Measurements from ENCODE around the gene PCIF1. TPM values are rescaled to one million over a fixed set of nuclear protein-coding genes. Genes with fewer than 3 reads are reported as not detected.

The PCIF1 gene
- total RNA-seq, 1 donor from 2014 or later, result 9.5 TPM

DNA sequence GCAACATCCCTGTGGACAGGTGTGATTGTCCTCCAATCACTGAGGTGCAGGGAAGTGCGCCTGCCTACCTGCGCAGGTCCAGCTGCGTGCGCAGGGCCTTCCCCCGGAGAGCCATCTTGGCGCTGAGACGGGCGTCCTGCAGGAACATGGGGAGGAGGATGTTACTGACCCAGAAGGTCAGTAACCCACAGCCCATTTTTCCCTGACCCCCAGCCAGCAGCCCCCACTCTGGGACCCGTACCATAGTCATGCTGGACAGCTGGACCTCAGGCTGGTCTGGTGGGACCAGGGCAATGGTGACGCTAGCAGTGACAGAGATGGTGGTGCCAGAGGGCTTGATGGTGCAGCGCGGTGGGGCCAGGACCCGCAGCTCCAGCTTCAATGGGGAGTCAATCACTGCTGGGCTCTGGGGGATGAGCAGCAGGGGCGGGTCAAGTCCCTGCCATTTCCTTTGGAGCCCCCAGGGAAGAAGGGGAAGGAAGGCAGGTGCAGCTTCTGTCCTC is 32.2 kb upstream of the PCIF1 start:
- Mint-ChIP-seq H3K9me3 (no peaks in the 10 kb centered on the region), H3K4me1 (no peaks in the 10 kb centered on the region), H3K27ac (no peak overlapping the region), H3K36me3 (peaks cover 18% of the 10 kb centered on the region), H3K27me3 (ENCODE audit: insufficient read depth, low read depth) (peaks cover 5% of the 10 kb centered on the region), H3K4me3 (no peak overlapping the region)
- Histone ChIP-seq H3K4me2 (no peak overlapping the region), H2AFZ (replicated peaks) (no peak overlapping the region), H3K9me3 (ENCODE audit: low read depth) (no peaks in the 10 kb centered on the region), H4K20me1 (ENCODE audit: low read depth) (no peaks in the 10 kb centered on the region), H3K36me3 (no peaks in the 10 kb centered on the region), H3K27me3 (no peaks in the 10 kb centered on the region), H3K79me2 (ENCODE audit: low read depth) (no peaks in the 10 kb centered on the region), H3F3A (ENCODE audit: low read depth) (no peaks in the 10 kb centered on the region), H3K9ac (no peak overlapping the region), H3K4me3 (no peak overlapping the region), H3K27ac (no peak overlapping the region), H3K4me1 (no peaks in the 10 kb centered on the region)
- TF ChIP-seq EZH2 (IDR thresholded peaks at IDR 0.05), result no peak
- no peak for TF ChIP-seq EZH2phosphoT487 (IDR thresholded peaks at IDR 0.05)
- TF ChIP-seq, protein P1, sequence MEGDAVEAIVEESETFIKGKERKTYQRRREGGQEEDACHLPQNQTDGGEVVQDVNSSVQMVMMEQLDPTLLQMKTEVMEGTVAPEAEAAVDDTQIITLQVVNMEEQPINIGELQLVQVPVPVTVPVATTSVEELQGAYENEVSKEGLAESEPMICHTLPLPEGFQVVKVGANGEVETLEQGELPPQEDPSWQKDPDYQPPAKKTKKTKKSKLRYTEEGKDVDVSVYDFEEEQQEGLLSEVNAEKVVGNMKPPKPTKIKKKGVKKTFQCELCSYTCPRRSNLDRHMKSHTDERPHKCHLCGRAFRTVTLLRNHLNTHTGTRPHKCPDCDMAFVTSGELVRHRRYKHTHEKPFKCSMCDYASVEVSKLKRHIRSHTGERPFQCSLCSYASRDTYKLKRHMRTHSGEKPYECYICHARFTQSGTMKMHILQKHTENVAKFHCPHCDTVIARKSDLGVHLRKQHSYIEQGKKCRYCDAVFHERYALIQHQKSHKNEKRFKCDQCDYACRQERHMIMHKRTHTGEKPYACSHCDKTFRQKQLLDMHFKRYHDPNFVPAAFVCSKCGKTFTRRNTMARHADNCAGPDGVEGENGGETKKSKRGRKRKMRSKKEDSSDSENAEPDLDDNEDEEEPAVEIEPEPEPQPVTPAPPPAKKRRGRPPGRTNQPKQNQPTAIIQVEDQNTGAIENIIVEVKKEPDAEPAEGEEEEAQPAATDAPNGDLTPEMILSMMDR (IDR thresholded peaks at IDR 0.05), result no peak
- no peak for DNase-seq (ENCODE audit: low spot score)

- peaks cover 4% of the 10 kb centered on the region for H3K27me3 Mint-ChIP-seq (ENCODE audit: insufficient read depth, low read depth)
- H3K27ac ChIP-seq, result no peak overlapping the region
- no peaks in the 10 kb centered on the region for H3K9me3 Mint-ChIP-seq
- no peak overlapping the region for H3K4me2 ChIP-seq
- H3K4me3 ChIP-seq, result no peak overlapping the region
- no peak overlapping the region for H3K9ac ChIP-seq
- no peaks in the 10 kb centered on the region for H3K4me1 ChIP-seq
- TF ChIP-seq EZH2phosphoT487 (IDR thresholded peaks at IDR 0.05), result no peak
- TF ChIP-seq, protein P1 (IDR thresholded peaks at IDR 0.05), result no peak
- TF ChIP-seq EZH2 (IDR thresholded peaks at IDR 0.05), result no peak
- no peak overlapping the region for H2AFZ ChIP-seq (replicated peaks)
- peaks cover 2% of the 10 kb centered on the region for H3K79me2 ChIP-seq (ENCODE audit: low read depth)
- no peak for DNase-seq (ENCODE audit: low spot score)
- H3K27ac Mint-ChIP-seq, result no peak overlapping the region
- no peaks in the 10 kb centered on the region for H3K27me3 ChIP-seq
- no peaks in the 10 kb centered on the region for H3F3A ChIP-seq (ENCODE audit: low read depth)
- no peaks in the 10 kb centered on the region for H3K9me3 ChIP-seq (ENCODE audit: low read depth)
- H3K36me3 ChIP-seq, result no peaks in the 10 kb centered on the region
- H3K4me3 Mint-ChIP-seq, result no peak overlapping the region
- H3K4me1 Mint-ChIP-seq, result peaks cover 9% of the 10 kb centered on the region
- H4K20me1 ChIP-seq (ENCODE audit: low read depth), result no peaks in the 10 kb centered on the region
- peaks cover 20% of the 10 kb centered on the region for H3K36me3 Mint-ChIP-seq
Observed at GRCh38 chr20:45904583-45905504, 29.6 kb upstream of the PCIF1 start.

DNA sequence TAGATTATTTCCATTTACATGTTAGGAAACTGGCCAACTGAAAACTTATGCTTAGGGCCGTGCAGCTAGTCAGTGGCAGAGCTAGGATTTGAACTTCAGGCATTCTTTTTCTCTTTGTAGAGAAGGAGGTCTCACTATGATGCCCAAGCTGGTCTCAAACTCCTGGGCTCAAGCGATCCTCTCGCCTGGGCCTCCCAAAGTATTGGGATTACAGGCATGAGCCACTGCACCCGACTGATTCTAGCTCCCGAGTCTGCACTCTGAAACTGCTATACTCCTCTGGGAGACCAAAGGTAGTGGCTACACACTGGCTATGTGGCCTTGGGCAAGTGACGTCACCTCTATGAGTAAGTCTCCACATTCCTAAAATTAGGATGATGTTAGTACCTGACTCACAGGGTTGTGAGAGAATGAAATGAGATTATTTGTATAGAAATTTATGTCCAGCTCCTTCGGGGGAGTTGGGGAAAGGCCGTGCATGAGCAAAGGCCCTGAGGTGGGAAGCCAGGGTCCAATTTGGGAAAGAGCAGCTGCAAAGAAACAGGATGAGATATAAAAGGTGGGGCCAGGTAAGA is 28.9 kb upstream of the PCIF1 start:
- no peaks in the 10 kb centered on the region for H3K27me3 ChIP-seq
- Mint-ChIP-seq H3K36me3 (peaks cover 20% of the 10 kb centered on the region), H3K27ac (no peak overlapping the region), H3K9me3 (no peaks in the 10 kb centered on the region), H3K27me3 (ENCODE audit: insufficient read depth, low read depth) (peaks cover 4% of the 10 kb centered on the region), H3K4me1 (peaks cover 15% of the 10 kb centered on the region), H3K4me3 (no peak overlapping the region)
- no peak overlapping the region for H2AFZ ChIP-seq (replicated peaks)
- no peaks in the 10 kb centered on the region for H4K20me1 ChIP-seq (ENCODE audit: low read depth)
- TF ChIP-seq, protein P1 (IDR thresholded peaks at IDR 0.05), result no peak
- TF ChIP-seq EZH2 (IDR thresholded peaks at IDR 0.05) (no peak), EZH2phosphoT487 (IDR thresholded peaks at IDR 0.05) (no peak)
- H3K4me2 ChIP-seq, result no peak overlapping the region
- no peaks in the 10 kb centered on the region for H3K36me3 ChIP-seq
- H3K9me3 ChIP-seq (ENCODE audit: low read depth), result no peaks in the 10 kb centered on the region
- H3K4me3 ChIP-seq, result no peak overlapping the region
- H3K9ac ChIP-seq, result no peak overlapping the region
- H3K79me2 ChIP-seq (ENCODE audit: low read depth), result peaks cover 7% of the 10 kb centered on the region
- no peaks in the 10 kb centered on the region for H3K4me1 ChIP-seq
- no peak overlapping the region for H3K27ac ChIP-seq
- H3F3A ChIP-seq (ENCODE audit: low read depth), result no peaks in the 10 kb centered on the region
- no peak for DNase-seq (ENCODE audit: low spot score)
